NCI-H446 treated with DMSO at 0.1 percent for 48 hours (cell line): Measurements from ENCODE around the gene SLC38A8.
A peak's percentile ranks its signal among the peaks of the same experiment; 100 is the strongest.

ENCODE experiments used
- DNase-seq: peaks from one replicate; lab custom pipeline; 2025; lab: John Stamatoyannopoulos, UW

SLC38A8 gene

GRCh38 chr16:84068783-84069462, 26.3 kb upstream of the SLC38A8 start:
- no peak for DNase-seq

- DNase-seq: no peak
These were observed 25.4 kb upstream of the SLC38A8 start for GRCh38 chr16:84068041-84068440.

- DNase-seq: no peak
These were observed 25.0 kb upstream of the SLC38A8 start for GRCh38 chr16:84067640-84068039.

- no peak for DNase-seq
These were observed 23.0 kb upstream of the SLC38A8 start for GRCh38 chr16:84065536-84066132.

GRCh38 chr16:84063980-84064379, 21.4 kb upstream of the SLC38A8 start:
- DNase-seq: no peak

GRCh38 chr16:84062734-84063640, 20.4 kb upstream of the SLC38A8 start:
- peak; percentile 29 for DNase-seq

- no peak for DNase-seq
These were observed 18.7 kb upstream of the SLC38A8 start for GRCh38 chr16:84061236-84061819.

- no peak for DNase-seq
These were observed 17.6 kb upstream of the SLC38A8 start for GRCh38 chr16:84059946-84060901.

GRCh38 chr16:84059111-84059510, 16.5 kb upstream of the SLC38A8 start:
- DNase-seq: no peak

GRCh38 chr16:84058664-84059063, 16.1 kb upstream of the SLC38A8 start:
- DNase-seq: no peak

- no peak for DNase-seq
These were observed 15.6 kb upstream of the SLC38A8 start for GRCh38 chr16:84058211-84058610.

- DNase-seq: no peak
These were observed 14.3 kb upstream of the SLC38A8 start for GRCh38 chr16:84056933-84057332.

GRCh38 chr16:84055801-84056634, 13.4 kb upstream of the SLC38A8 start:
- DNase-seq: no peak

GRCh38 chr16:84055366-84055765, 12.8 kb upstream of the SLC38A8 start:
- DNase-seq: no peak

- no peak for DNase-seq
These were observed 12.3 kb upstream of the SLC38A8 start for GRCh38 chr16:84054916-84055315.

- DNase-seq: no peak
These were observed 11.7 kb upstream of the SLC38A8 start for GRCh38 chr16:84054271-84054670.

GRCh38 chr16:84053237-84053636, 10.6 kb upstream of the SLC38A8 start:
- no peak for DNase-seq

GRCh38 chr16:84052071-84052622, 9.6 kb upstream of the SLC38A8 start:
- no peak for DNase-seq

GRCh38 chr16:84050316-84050715, 7.7 kb upstream of the SLC38A8 start:
- no peak for DNase-seq

- DNase-seq: no peak
These were observed 6.9 kb upstream of the SLC38A8 start for GRCh38 chr16:84049403-84050060.
